ENCODE results near the gene RAB5IF. TPM values are rescaled to one million over a fixed set of nuclear protein-coding genes. Genes with fewer than 3 reads are reported as not detected.

The RAB5IF gene
- total RNA-seq (2021; ENCODE audit: unreplicated experiment) (118 TPM), Bru-seq, nascent RNA (percentile 84 among the genes with signal in this experiment), BruChase-seq, experiment 1, labeled RNA remaining after a 2-hour chase (percentile 96 among the genes with signal in this experiment), BruChase-seq, experiment 2, labeled RNA remaining after a 6-hour chase (percentile 98 among the genes with signal in this experiment)
- 109 TPM for polyA plus RNA-seq (2012; ENCODE audit: insufficient read length)
- long read RNA-seq, transcript RAB5IF-204 (5 exons, 1,170 nt): minor isoform, 9 of 185 reads
- long read RNA-seq, transcript RAB5IF-202 (4 exons, 1,114 nt): major isoform, 137 of 185 reads
- long read RNA-seq, transcript RAB5IF-201 (3 exons, 896 nt): minor isoform, 5 of 185 reads
- long read RNA-seq, partial matches to known transcripts: 24 of 185 reads
- long read RNA-seq, other reads (novel, unspliced or antisense): 10 of 185 reads

GRCh38 chr20:36605399-36606157 lies at the start of gene RAB5IF:
Gene RAB5IF (plus strand): TSS chr20:36605779. CDS start chr20:36605952, 173 bp downstream.
- in situ Hi-C loops (cut with HindIII; ENCODE audit: low pct_unique_long_range_greater_than_20kb, low sequenced_read_pairs) (no loop called here), intact Hi-C loops (cut with micrococcal nuclease; ENCODE audit: unreplicated experiment) (no loop called here)
- BruUV-seq (replicated peaks): no TSS peak
- peak; percentile 98 for DNase-seq (ENCODE audit: low read depth, low spot score)
- H3K4me1 ChIP-seq (ENCODE audit: control insufficient read depth, insufficient read depth, low read length): peaks cover 7% of the 10 kb centered on the region; the same call in 1 of the 2 replicates
- no peaks in the 10 kb centered on the region for H3K27me3 ChIP-seq (ENCODE audit: control insufficient read depth, insufficient read depth, low read length)
- H3K27ac ChIP-seq (ENCODE audit: low read length): peak within 1 kb of the TSS; percentile 89
- peak; percentile 99 for ATAC-seq
- H3K4me3 ChIP-seq (ENCODE audit: low read depth in 2 of 2, low read length in 2 of 2): peak within 1 kb of the TSS; percentile 97
- no peaks in the 10 kb centered on the region for H3K9me3 ChIP-seq (ENCODE audit: control insufficient read depth, insufficient read depth, low read depth, low read length)
- H3K36me3 ChIP-seq (ENCODE audit: control insufficient read depth, insufficient read depth, low read length): peaks cover 10% of the 10 kb centered on the region; the same call in 1 of the 2 replicates
- ChIA-PET CTCF (interaction anchor here (0.5 to 1.3 kb wide), 4 partner anchors 11 to 335 kb away, joined by 3 to 8 read pairs (median 6); no protein-coding TSS in a partner anchor), POLR2A (interaction anchor here (0.5 to 0.7 kb wide), 5 partner anchors 38 to 500 kb away, joined by 3 to 7 read pairs (median 4); no protein-coding TSS in a partner anchor)
- TF ChIP-seq CTCF (IDR thresholded peaks at IDR 0.05) (peak; percentile 95), TCF7L2 (IDR thresholded peaks at IDR 0.05; ENCODE audit: low read depth, low read length) (peak; percentile 89), POLR2AphosphoS5 (IDR thresholded peaks at IDR 0.05; ENCODE audit: low read depth, low read length) (peak; percentile 86), REST (IDR thresholded peaks at IDR 0.05; ENCODE audit: insufficient read depth in 1 of 2, low read depth in 2 of 2, low read length in 1 of 2) (peak in 1 of 2 experiments; percentile 70; a peak in 1 of 4 replicates), SIN3A (IDR thresholded peaks at IDR 0.05; ENCODE audit: borderline replicate concordance, insufficient read depth, low read depth, low read length) (peak; percentile 56; the same call in 1 of the 2 replicates)

GRCh38 chr20:36562724-36563123 lies 42.9 kb upstream of the RAB5IF start:
- Histone ChIP-seq H3K4me1 (ENCODE audit: control insufficient read depth, insufficient read depth, low read length) (no peaks in the 10 kb centered on the region), H3K4me3 (ENCODE audit: low read depth in 2 of 2, low read length in 2 of 2) (no peak overlapping the region), H3K27ac (ENCODE audit: low read length) (no peak overlapping the region), H3K36me3 (ENCODE audit: control insufficient read depth, insufficient read depth, low read length) (no peaks in the 10 kb centered on the region), H3K9me3 (ENCODE audit: control insufficient read depth, insufficient read depth, low read depth, low read length) (peaks cover 4% of the 10 kb centered on the region; the same call in 1 of the 2 replicates), H3K27me3 (ENCODE audit: control insufficient read depth, insufficient read depth, low read length) (no peaks in the 10 kb centered on the region)
- BruUV-seq (replicated peaks): no TSS peak
- TF ChIP-seq SIN3A (IDR thresholded peaks at IDR 0.05; ENCODE audit: borderline replicate concordance, insufficient read depth, low read depth, low read length) (no peak), POLR2AphosphoS5 (IDR thresholded peaks at IDR 0.05; ENCODE audit: low read depth, low read length) (no peak), CTCF (IDR thresholded peaks at IDR 0.05) (no peak), TCF7L2 (IDR thresholded peaks at IDR 0.05; ENCODE audit: low read depth, low read length) (no peak), REST (IDR thresholded peaks at IDR 0.05; ENCODE audit: insufficient read depth in 1 of 2, low read depth in 2 of 2, low read length in 1 of 2) (no peak)
- DNase-seq (ENCODE audit: low read depth, low spot score) (no peak), ATAC-seq (no peak)
- ChIA-PET POLR2A (no interaction called here), CTCF (no interaction called here)
- intact Hi-C loops (cut with micrococcal nuclease; ENCODE audit: unreplicated experiment): no loop called here
- in situ Hi-C loops (cut with HindIII; ENCODE audit: low pct_unique_long_range_greater_than_20kb, low sequenced_read_pairs): no loop called here

All from Panc1 (cell line).